ENCODE data around the gene HTRA3.

The HTRA3 gene

GRCh38 chr4:8317474-8317873, 47.9 kb downstream of the HTRA3 start:
- Histone ChIP-seq H3K4me3 (replicated peaks; ENCODE audit: insufficient read depth, low read length) (no peak overlapping the region), H3K27ac (replicated peaks) (no peak overlapping the region), H3K27me3 (ENCODE audit: insufficient read depth, poor library complexity, severe bottlenecking) (no peaks in the 10 kb centered on the region)
- DNase-seq (ENCODE audit: low read depth in 1 of 2, low spot score in 1 of 2): no peak
- TF ChIP-seq CTCF (IDR thresholded peaks at IDR 0.05; ENCODE audit: insufficient read depth, low read length) (no peak), POLR2AphosphoS5 (IDR thresholded peaks at IDR 0.05; ENCODE audit: low read depth) (no peak), GABPA (IDR thresholded peaks at IDR 0.05; ENCODE audit: low read depth) (no peak), SPI1 (IDR thresholded peaks at IDR 0.05; ENCODE audit: borderline replicate concordance, low read depth) (no peak), REST (IDR thresholded peaks at IDR 0.05; ENCODE audit: insufficient replicate concordance, low read depth) (no peak)

- no peak for DNase-seq (ENCODE audit: low read depth in 1 of 2, low spot score in 1 of 2)
- Histone ChIP-seq H3K4me3 (replicated peaks; ENCODE audit: insufficient read depth, low read length) (no peak overlapping the region), H3K27me3 (ENCODE audit: insufficient read depth, poor library complexity, severe bottlenecking) (no peaks in the 10 kb centered on the region), H3K27ac (replicated peaks) (no peak overlapping the region)
- TF ChIP-seq GABPA (IDR thresholded peaks at IDR 0.05; ENCODE audit: low read depth): no peak
- no peak for TF ChIP-seq CTCF (IDR thresholded peaks at IDR 0.05; ENCODE audit: insufficient read depth, low read length)
- no peak for TF ChIP-seq POLR2AphosphoS5 (IDR thresholded peaks at IDR 0.05; ENCODE audit: low read depth)
- TF ChIP-seq REST (IDR thresholded peaks at IDR 0.05; ENCODE audit: insufficient replicate concordance, low read depth): no peak
- no peak for TF ChIP-seq SPI1 (IDR thresholded peaks at IDR 0.05; ENCODE audit: borderline replicate concordance, low read depth)
These were observed 49.0 kb downstream of the HTRA3 start for GRCh38 chr4:8318509-8318908.

GRCh38 chr4:8319061-8319460, 49.5 kb downstream of the HTRA3 start:
- H3K27me3 ChIP-seq (ENCODE audit: insufficient read depth, poor library complexity, severe bottlenecking): no peaks in the 10 kb centered on the region
- no peak for TF ChIP-seq SPI1 (IDR thresholded peaks at IDR 0.05; ENCODE audit: borderline replicate concordance, low read depth)
- TF ChIP-seq POLR2AphosphoS5 (IDR thresholded peaks at IDR 0.05; ENCODE audit: low read depth): no peak
- TF ChIP-seq GABPA (IDR thresholded peaks at IDR 0.05; ENCODE audit: low read depth): no peak
- no peak for TF ChIP-seq REST (IDR thresholded peaks at IDR 0.05; ENCODE audit: insufficient replicate concordance, low read depth)
- TF ChIP-seq CTCF (IDR thresholded peaks at IDR 0.05; ENCODE audit: insufficient read depth, low read length): no peak
- no peak overlapping the region for H3K4me3 ChIP-seq (replicated peaks; ENCODE audit: insufficient read depth, low read length)
- H3K27ac ChIP-seq (replicated peaks): no peak overlapping the region
- no peak for DNase-seq (ENCODE audit: low read depth in 1 of 2, low spot score in 1 of 2)
